Fibroblast of skin of scalp (primary cell): ENCODE results near the gene MYOF.
"Not testable (repeated sequence)": the region's sequence is repeated elsewhere in the genome, so short reads cannot be mapped to it uniquely, and the experiment has no call there.

Experiments
- DNase-seq: peaks from one replicate; pipeline ENCODE4 v3.0.0-alpha.2; 2013

The MYOF gene

DNA sequence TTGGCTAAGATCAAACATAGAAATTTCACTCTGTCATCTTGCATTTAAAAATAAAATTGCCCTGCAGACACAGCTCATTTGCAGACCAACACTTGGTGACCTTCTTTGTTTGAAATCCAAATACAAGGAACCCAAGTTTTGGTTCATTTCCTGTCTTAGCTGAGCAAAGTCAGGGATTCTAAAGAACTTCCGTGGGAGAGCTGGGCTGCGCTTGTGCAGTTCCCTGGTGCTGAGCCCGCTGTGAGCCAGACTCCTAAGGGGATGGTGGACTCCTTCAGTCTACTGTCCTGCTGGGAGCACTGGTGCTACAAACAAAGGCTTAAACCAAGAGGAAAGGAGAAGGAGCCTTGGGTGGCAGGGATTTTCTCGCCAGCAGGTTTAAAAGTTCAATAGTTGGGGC, 60.0 kb downstream of the MYOF start:
- no peak for DNase-seq

DNA sequence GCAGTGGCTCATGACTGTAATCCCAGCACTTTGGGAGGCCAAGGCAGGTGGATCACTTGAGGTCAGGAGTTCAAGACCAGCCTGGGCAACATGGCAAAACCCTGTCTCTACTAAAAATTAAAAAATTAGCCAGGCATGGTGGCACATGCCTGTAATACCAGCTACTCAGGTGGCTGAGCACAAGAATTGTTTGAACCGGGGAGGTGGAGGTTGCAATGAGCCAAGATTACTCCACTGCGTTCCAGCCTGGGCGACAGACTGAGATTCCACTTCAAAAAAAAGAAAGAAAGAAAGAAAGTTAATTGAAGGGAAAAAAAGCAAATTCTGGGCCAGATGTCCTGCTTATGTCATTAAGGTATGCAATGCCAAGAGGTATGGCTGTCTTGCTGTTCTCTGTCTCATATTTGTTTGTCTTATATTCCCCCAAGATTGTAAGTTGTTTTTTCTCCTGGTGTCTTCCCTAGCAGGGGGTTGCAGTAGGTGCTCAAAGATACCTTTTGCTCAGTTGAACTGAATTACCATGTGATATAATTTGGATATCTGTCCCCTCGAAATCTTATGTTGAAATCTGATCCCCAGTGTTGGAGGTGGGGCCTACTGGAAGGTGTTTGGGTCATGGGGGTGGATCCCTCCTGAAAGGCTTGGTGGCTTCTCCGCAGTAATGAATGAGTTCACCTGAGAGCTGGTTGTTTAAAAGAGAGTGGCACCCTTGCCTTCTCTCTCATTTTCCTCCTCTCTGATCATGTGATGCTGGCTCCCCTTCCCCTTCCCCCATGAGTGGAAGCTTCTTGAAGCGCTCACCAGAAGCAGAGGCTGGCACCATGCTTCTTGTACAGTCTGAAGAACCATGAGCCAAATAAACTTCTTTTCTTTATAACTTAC, 60.9 kb downstream of the MYOF start:
- DNase-seq, result no peak

DNA sequence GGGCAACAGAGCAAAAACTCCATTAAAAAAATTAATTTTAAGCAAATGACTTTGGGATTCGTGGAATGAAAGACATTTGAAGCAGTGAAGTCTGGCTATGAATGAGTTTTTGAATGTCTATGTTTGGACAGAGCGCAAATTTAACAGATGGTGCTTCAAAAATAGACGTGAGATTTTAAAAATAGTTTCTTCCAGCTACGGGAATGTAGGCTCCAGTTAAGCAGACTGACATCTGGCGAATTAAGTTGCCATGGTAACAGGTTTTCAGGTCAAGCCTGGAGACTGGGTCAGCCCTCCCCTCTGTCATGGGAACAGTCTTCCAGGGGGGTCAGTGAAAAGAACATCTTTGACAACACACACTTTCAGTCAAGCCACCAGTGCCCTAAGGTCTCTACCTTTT, 62.0 kb downstream of the MYOF start:
- DNase-seq, result peak; percentile 65

GRCh38 chr10:93419016-93419415, 63.1 kb downstream of the MYOF start:
- DNase-seq, result not testable (repeated sequence)

DNA sequence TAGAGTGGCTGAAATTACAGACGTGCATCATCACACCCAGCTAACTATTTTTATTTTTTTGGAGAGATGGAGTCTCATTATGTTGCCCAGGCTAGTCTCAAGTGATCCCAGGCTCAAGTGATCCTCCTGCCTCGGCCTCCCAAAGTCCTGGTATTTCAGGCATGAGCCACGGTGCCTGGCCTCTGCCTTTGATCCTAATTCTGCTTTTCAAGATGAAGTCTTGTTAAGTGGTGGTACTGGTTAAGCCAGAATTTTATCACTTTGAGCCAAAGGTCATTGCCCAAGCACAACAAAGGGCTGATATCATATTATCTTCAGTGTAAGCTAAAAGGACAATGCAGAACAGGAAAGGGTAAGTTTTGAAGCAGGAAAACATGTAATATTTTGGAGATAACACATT, 64.2 kb downstream of the MYOF start:
- no peak for DNase-seq

DNA sequence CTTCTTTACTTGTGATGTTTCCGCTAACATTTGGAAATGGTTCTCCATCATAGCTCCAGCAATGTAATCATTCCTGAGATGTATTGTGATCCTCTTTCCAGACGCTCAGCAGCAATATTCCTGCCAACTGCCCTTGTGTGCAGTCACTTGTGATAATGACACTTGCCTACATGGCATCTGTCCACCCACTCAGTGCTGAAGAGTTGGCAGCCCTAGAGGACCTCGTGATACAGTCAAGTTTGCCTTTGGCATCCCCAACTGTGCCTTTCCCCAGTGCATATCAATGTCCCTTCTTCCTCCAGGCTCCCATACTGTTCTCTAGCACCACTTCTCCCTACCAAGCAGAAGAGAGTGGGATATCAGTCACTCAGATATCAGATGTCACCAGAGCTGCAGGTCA, 64.9 kb downstream of the MYOF start:
- no peak for DNase-seq

GRCh38 chr10:93416824-93417223, 65.3 kb downstream of the MYOF start:
- no peak for DNase-seq

DNA sequence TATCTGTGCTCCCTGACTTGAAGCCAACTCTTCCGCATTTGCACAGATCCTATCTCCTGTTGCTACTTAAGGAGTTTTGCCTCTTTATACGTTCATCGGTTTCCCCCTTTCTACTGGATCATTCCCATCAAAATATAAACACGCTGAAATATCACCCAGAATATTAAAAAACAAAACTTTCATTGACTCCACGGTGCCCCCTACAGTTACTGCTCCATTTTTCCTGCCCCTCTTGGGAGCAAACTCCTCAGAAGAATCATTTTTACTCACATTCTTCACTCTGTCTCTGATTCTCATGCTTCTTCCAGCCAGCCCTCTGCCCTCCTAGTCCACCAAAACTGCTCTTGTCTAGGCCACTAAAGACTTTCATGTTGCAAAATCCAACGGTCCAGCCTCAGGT, 66.4 kb downstream of the MYOF start:
- no peak for DNase-seq

DNA sequence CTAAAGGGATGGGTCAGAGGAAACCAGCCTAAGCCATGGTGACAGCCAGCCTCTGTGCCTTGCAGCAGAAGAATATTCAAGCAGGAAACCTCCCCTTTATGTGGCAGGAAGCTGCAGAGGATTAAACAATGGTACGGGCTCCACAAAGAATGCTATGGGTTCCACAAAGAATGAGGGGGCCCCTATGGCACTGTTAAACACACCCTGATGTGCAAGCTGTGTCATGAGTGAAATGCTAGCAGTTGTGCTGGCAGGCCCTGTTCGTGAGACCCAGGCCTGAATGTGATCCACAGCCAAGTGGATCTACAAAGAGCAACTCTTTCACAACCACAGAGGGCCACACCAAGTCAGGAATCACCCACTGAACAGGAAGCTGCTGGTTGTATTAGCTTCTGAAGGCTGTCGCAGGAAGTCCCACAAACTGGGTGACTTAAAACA, 68.9 kb downstream of the MYOF start:
- DNase-seq, result no peak

GRCh38 chr10:93412801-93413200, 69.3 kb downstream of the MYOF start:
- no peak for DNase-seq

GRCh38 chr10:93410697-93411348, 71.3 kb downstream of the MYOF start:
- DNase-seq, result no peak

DNA sequence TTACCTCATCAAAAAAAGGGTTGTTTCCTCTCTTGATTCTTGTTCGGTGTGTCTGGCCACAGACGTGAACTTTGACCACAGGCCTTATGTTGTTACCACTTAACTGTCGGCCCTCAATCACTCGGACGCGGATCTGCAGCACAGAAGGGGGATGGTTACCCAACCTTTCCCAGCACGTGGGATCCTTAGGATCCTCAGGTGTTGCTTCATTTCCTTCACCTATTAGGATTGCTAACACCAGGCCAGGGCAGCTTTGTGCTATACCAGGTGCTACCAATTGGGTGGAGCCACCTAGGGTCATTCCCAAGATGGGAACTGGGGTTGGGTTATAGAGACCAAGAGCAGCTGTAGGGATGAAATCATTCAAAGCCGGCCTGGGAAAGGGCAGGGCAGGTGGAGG, 73.4 kb downstream of the MYOF start:
- DNase-seq, result no peak

DNA sequence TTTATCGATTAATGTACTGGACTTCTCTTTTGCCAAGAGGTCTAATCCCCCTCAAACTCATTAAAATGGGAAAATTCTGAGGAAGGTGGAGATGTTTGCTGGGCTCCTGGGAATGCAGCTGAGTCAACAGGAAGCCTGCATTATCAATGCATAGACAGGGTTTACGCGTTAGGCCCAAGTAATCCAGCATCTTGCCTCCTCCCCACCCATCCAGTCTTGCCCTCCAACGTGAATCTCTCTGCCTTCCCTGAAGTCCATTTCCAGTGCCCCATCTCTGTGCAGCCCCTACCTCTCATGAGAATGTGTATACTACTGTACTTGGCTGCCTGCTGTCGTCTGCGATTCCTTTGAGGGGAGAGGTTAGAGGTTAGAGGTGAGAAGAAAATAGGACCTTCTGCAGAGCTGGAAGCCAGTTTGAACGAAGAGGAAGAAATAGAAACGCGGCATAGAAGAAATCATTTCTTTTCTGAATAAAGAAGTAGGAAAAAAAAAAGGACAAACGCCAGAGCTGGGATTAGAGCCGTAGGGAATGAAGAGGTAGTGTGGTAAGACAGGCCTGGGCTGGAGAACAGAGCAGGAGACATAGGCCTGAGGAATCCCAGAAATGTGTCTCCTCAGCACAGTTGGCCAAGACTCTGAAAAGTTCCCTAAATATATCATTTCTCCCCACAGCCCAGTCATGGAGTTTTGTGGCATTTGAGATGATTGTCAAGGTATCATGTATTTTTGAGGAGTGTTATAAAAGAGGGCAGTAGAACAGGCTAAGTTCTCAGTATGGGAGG, 75.6 kb downstream of the MYOF start:
- peak; percentile 59 for DNase-seq

GRCh38 chr10:93404048-93404354, 78.1 kb downstream of the MYOF start:
- DNase-seq, result no peak

- peak; percentile 58 for DNase-seq
These were observed 78.7 kb downstream of the MYOF start for GRCh38 chr10:93403152-93404047.

- DNase-seq, result no peak
These were observed 79.9 kb downstream of the MYOF start for GRCh38 chr10:93402192-93402591.

GRCh38 chr10:93398528-93398927, 83.6 kb downstream of the MYOF start:
- no peak for DNase-seq

- no peak for DNase-seq
These were observed 85.1 kb downstream of the MYOF start for GRCh38 chr10:93397020-93397419.

DNA sequence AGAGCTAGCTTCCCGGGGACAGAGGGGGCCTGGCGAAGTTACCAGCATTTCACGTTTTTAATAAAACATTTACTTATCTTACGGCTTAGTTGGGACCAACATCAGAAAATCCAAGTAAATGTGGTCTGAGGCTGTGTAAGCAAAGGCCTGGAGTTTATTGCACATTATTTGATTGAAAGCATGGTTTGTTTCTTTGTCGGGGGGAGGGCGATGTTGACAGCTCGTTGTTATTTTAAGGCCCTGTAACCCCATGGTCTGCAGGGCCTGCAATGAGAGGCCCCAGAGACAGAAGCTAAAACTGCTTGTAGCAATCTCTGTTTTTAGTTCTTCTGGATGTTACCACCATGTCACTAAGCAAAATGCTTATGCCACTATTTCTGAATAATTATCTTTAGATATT, 88.9 kb downstream of the MYOF start:
- DNase-seq, result no peak

GRCh38 chr10:93392121-93392520, 90.0 kb downstream of the MYOF start:
- DNase-seq, result peak; percentile 36

DNA sequence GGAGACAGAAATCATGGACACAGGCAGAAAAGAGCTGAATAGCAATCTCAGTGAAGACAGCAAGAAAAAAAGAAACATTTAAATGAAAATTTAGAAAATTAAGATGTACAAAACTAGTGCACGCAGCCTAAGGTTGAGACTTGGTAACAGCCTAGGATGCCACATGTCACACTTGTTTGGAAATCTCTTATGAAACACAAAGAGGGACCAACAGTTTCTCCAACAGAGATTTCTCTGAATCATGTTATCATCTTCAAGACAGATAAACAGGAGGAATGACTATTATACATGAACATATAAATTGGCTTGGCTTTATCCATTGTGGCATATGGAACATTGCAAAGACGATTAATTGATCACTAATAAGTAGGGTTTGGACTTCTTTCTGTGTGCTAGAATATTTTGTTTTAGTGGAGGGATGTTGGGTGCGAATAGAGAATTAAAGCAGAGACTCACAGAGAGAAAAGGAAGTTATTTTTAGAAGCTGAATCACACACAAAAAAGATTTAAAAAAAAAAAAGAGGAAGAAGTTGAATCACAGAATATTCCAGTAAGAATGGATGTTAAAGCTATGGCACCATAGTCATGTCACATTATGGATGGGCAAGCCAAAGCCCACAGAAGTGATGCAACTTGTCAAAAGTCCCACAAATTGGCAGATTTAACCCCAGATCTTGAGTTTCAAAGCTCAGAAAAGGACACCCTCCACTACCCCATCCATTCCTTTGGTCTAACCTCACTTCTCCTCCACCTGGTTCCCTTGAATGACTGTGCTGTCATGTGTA, 91.6 kb downstream of the MYOF start:
- peak; percentile 46 for DNase-seq
